Spinal cord (tissue), 10 donors: ENCODE measurements around the gene FAM78A. TPM values are rescaled to one million over a fixed set of nuclear protein-coding genes. Genes with fewer than 3 reads are reported as not detected.

Source experiments
- DNase-seq, 6 donors: peaks; one replicate each; pipeline versions ENCODE4 v3.0.0 to v3.0.0-alpha.2; 2013 to 2015; ENCODE audit warnings: low spot score in 6 of 6, low read depth in 4 of 6
- H3K27ac ChIP-seq: one replicate; pipeline ENCODE4 v1.5.1; 2013; ENCODE audit warnings: low read depth, low read length, control low read depth
- H3K27me3 ChIP-seq: one replicate; pipeline ENCODE4 v1.6.1; 2013; ENCODE audit warnings: low read length; ENCODE audit not compliant: control insufficient read depth, insufficient read depth
- H3K36me3 ChIP-seq: one replicate; pipeline ENCODE4 v1.6.1; 2013; ENCODE audit warnings: low read length; ENCODE audit not compliant: control insufficient read depth, insufficient read depth
- H3K4me1 ChIP-seq: one replicate; pipeline ENCODE4 v1.6.1; 2013; ENCODE audit warnings: low read length; ENCODE audit not compliant: control insufficient read depth, insufficient read depth
- H3K4me3 ChIP-seq: one replicate; pipeline ENCODE4 v1.5.1; 2013; ENCODE audit warnings: low read depth, low read length, control low read depth
- H3K9me3 ChIP-seq: one replicate; pipeline ENCODE4 v1.6.1; 2013; ENCODE audit warnings: low read length; ENCODE audit not compliant: control insufficient read depth, insufficient read depth
- WGBS: methylation state at CpG from one replicate; pipeline ENCODE4 v1.1.5; 2013; ENCODE audit warnings: missing lambda C conversion rate; ENCODE audit not compliant: insufficient coverage; 5-methylcytosine and 5-hydroxymethylcytosine counted together
- polyA plus RNA-seq, 2 donors: library from polyadenylated mRNA; unstranded; fragments of 120-200 nt; gene quantifications; one replicate each; pipeline ENCODE4 v1.2.1, GENCODE V29; 2013; ENCODE audit not compliant: insufficient read length in 2 of 2
- total RNA-seq, 2 donors: library from RNA; depleted of rRNA in 1 of 2; stranded (reverse); fragments of 120-200 nt in 1 of 2; fragments of >200 nt in 1 of 2; gene quantifications; one replicate each; pipeline versions ENCODE4 v1.2.3 to v1.2.4, GENCODE V29; 2013 to 2014
- donor health status: healthy.

The FAM78A gene
- total and polyA plus RNA-seq, 4 donors: 2.7 to 7.4 (median 4.5) TPM

GRCh38 chr9:131240047-131240921 is 36.0 kb downstream of the FAM78A start:
- Histone ChIP-seq H3K36me3 (peaks cover 11% of the 10 kb centered on the region), H3K27me3 (no peaks in the 10 kb centered on the region), H3K9me3 (no peaks in the 10 kb centered on the region), H3K4me3 (no peak overlapping the region), H3K27ac (no peak overlapping the region), H3K4me1 (peaks cover 28% of the 10 kb centered on the region)
- no peak for DNase-seq
- WGBS: 58% methylated on average over 22 of the region's 22 CpGs

GRCh38 chr9:131239161-131239975 is 36.9 kb downstream of the FAM78A start:
- Histone ChIP-seq H3K4me3 (no peak overlapping the region), H3K27me3 (no peaks in the 10 kb centered on the region), H3K9me3 (no peaks in the 10 kb centered on the region), H3K27ac (no peak overlapping the region), H3K4me1 (peaks cover 28% of the 10 kb centered on the region), H3K36me3 (peaks cover 19% of the 10 kb centered on the region)
- DNase-seq: no peak
- WGBS: 58% methylated on average over 23 of the region's 23 CpGs

- peak in 2 of 6 donors; percentile 37 to 47 for DNase-seq
- Histone ChIP-seq H3K9me3 (no peaks in the 10 kb centered on the region), H3K36me3 (peaks cover 26% of the 10 kb centered on the region), H3K27ac (no peak overlapping the region), H3K4me3 (no peak overlapping the region), H3K27me3 (no peaks in the 10 kb centered on the region), H3K4me1 (peaks cover 28% of the 10 kb centered on the region)
- WGBS: 26% methylated on average over 23 of the region's 23 CpGs
These were observed 37.8 kb downstream of the FAM78A start for GRCh38 chr9:131238402-131239021.

GRCh38 chr9:131237931-131238401 is 38.3 kb downstream of the FAM78A start:
- WGBS: 34% methylated on average over 8 of the region's 11 CpGs
- Histone ChIP-seq H3K4me3 (no peak overlapping the region), H3K36me3 (peaks cover 31% of the 10 kb centered on the region), H3K27me3 (no peaks in the 10 kb centered on the region), H3K4me1 (peaks cover 28% of the 10 kb centered on the region), H3K27ac (no peak overlapping the region), H3K9me3 (no peaks in the 10 kb centered on the region)
- DNase-seq: peak in 2 of 6 donors; percentile 51 to 53

GRCh38 chr9:131237291-131237690 is 39.0 kb downstream of the FAM78A start:
- Histone ChIP-seq H3K36me3 (peaks cover 38% of the 10 kb centered on the region), H3K9me3 (no peaks in the 10 kb centered on the region), H3K27me3 (no peaks in the 10 kb centered on the region), H3K4me3 (no peak overlapping the region), H3K27ac (no peak overlapping the region), H3K4me1 (peaks cover 28% of the 10 kb centered on the region)
- no peak for DNase-seq
- WGBS: 64% methylated on average over 4 of the region's 7 CpGs

GRCh38 chr9:131236761-131237160 is 39.5 kb downstream of the FAM78A start:
- H3K9me3 ChIP-seq: no peaks in the 10 kb centered on the region
- H3K27ac ChIP-seq: no peak overlapping the region
- DNase-seq: no peak
- WGBS: no CpG with 5 or more reads among the region's 5 CpGs
- H3K36me3 ChIP-seq: peaks cover 43% of the 10 kb centered on the region
- H3K4me3 ChIP-seq: no peak overlapping the region
- no peaks in the 10 kb centered on the region for H3K27me3 ChIP-seq
- peaks cover 28% of the 10 kb centered on the region for H3K4me1 ChIP-seq

- no peak overlapping the region for H3K27ac ChIP-seq
- no peak overlapping the region for H3K4me3 ChIP-seq
- WGBS: 91% methylated on average over 8 of the region's 8 CpGs
These were observed 40.1 kb downstream of the FAM78A start for GRCh38 chr9:131236161-131236560.

GRCh38 chr9:131235480-131235851 is 40.8 kb downstream of the FAM78A start:
- DNase-seq: no peak
- no peak overlapping the region for H3K4me3 ChIP-seq
- no peaks in the 10 kb centered on the region for H3K9me3 ChIP-seq
- WGBS: 88% methylated on average over 8 of the region's 9 CpGs
- H3K4me1 ChIP-seq: peaks cover 28% of the 10 kb centered on the region
- H3K27me3 ChIP-seq: no peaks in the 10 kb centered on the region
- H3K36me3 ChIP-seq: peaks cover 54% of the 10 kb centered on the region
- no peak overlapping the region for H3K27ac ChIP-seq

More at GRCh38 chr9:131236161-131236560, 40.1 kb downstream of the FAM78A start:
- Histone ChIP-seq H3K36me3 (peaks cover 48% of the 10 kb centered on the region), H3K27me3 (no peaks in the 10 kb centered on the region), H3K9me3 (no peaks in the 10 kb centered on the region), H3K4me1 (peaks cover 28% of the 10 kb centered on the region)
- DNase-seq: no peak

GRCh38 chr9:131234799-131235479 is 41.4 kb downstream of the FAM78A start:
- H3K27me3 ChIP-seq: no peaks in the 10 kb centered on the region
- H3K36me3 ChIP-seq: peaks cover 57% of the 10 kb centered on the region
- H3K27ac ChIP-seq: no peak overlapping the region
- H3K9me3 ChIP-seq: no peaks in the 10 kb centered on the region
- WGBS: 89% methylated on average over 10 of the region's 16 CpGs
- H3K4me1 ChIP-seq: peaks cover 26% of the 10 kb centered on the region
- no peak for DNase-seq
- no peak overlapping the region for H3K4me3 ChIP-seq
